COLO829 (cell line): ENCODE data around the gene C6orf89.
"Not testable (repeated sequence)": the region's sequence is repeated elsewhere in the genome, so short reads cannot be mapped to it uniquely, and the experiment has no call there.

Source experiments
- DNase-seq: peaks from one replicate; pipeline ENCODE4 v3.0.0; 2012; ENCODE audit warnings: low spot score

Gene C6orf89

GRCh38 chr6:36888115-36888643 is 2.4 kb downstream of the C6orf89 start:
- no peak for DNase-seq

- no peak for DNase-seq
Measured at GRCh38 chr6:36888654-36889481, 3.1 kb downstream of the C6orf89 start.

GRCh38 chr6:36890112-36890663 is 4.4 kb downstream of the C6orf89 start:
- DNase-seq = no peak

GRCh38 chr6:36891153-36891552 is 5.4 kb downstream of the C6orf89 start:
- not testable (repeated sequence) for DNase-seq

- no peak for DNase-seq
Measured at GRCh38 chr6:36893976-36894932, 8.5 kb downstream of the C6orf89 start.

- no peak for DNase-seq
Measured at GRCh38 chr6:36897609-36898008, 11.9 kb downstream of the C6orf89 start.

- no peak for DNase-seq
Measured at GRCh38 chr6:36904114-36904513, 18.4 kb downstream of the C6orf89 start.

GRCh38 chr6:36904851-36905393 is 19.2 kb downstream of the C6orf89 start:
- no peak for DNase-seq

GRCh38 chr6:36906539-36907325 is 21.0 kb downstream of the C6orf89 start:
- no peak for DNase-seq

GRCh38 chr6:36907781-36908180 is 22.0 kb downstream of the C6orf89 start:
- DNase-seq = no peak

- no peak for DNase-seq
Measured at GRCh38 chr6:36908747-36909146, 23.0 kb downstream of the C6orf89 start.

GRCh38 chr6:36912030-36912454 is 26.3 kb downstream of the C6orf89 start:
- no peak for DNase-seq

GRCh38 chr6:36912586-36912985 is 26.8 kb downstream of the C6orf89 start:
- DNase-seq = no peak

- no peak for DNase-seq
Measured at GRCh38 chr6:36913082-36913481, 27.3 kb downstream of the C6orf89 start.

GRCh38 chr6:36914227-36914794 is 28.6 kb downstream of the C6orf89 start:
- peak; percentile 34 for DNase-seq

GRCh38 chr6:36915599-36915998 is 29.8 kb downstream of the C6orf89 start:
- DNase-seq = no peak

- no peak for DNase-seq
Measured at GRCh38 chr6:36916126-36916525, 30.4 kb downstream of the C6orf89 start.

- no peak for DNase-seq
Measured at GRCh38 chr6:36917541-36918193, 31.9 kb downstream of the C6orf89 start.

- no peak for DNase-seq
Measured at GRCh38 chr6:36920049-36920448, 34.3 kb downstream of the C6orf89 start.

GRCh38 chr6:36920546-36920945 is 34.8 kb downstream of the C6orf89 start:
- no peak for DNase-seq
